ENCODE data around the gene ZBTB16.

ZBTB16 gene

GRCh38 chr11:114182471-114183043, 123.0 kb downstream of the ZBTB16 start:
- no peak overlapping the region for H3K9ac ChIP-seq (ENCODE audit: insufficient read length)
- no peak overlapping the region for H3K27ac ChIP-seq
- no peaks in the 10 kb centered on the region for H3K9me3 ChIP-seq (ENCODE audit: low read depth, low read length)
- no peaks in the 10 kb centered on the region for H3K36me3 ChIP-seq (ENCODE audit: insufficient read depth, low read length)
- no peak for DNase-seq (ENCODE audit: low read depth, low spot score)
- TF ChIP-seq FOXP2 (optimal IDR thresholded peaks at IDR 0.05; ENCODE audit: control extremely low read depth, extremely low read length, insufficient read depth) = no peak
- H3K4me3 ChIP-seq = no peak overlapping the region

GRCh38 chr11:114183044-114183511, 123.6 kb downstream of the ZBTB16 start:
- Histone ChIP-seq H3K4me3 (no peak overlapping the region), H3K27ac (no peak overlapping the region), H3K9me3 (ENCODE audit: low read depth, low read length) (no peaks in the 10 kb centered on the region), H3K36me3 (ENCODE audit: insufficient read depth, low read length) (no peaks in the 10 kb centered on the region), H3K9ac (ENCODE audit: insufficient read length) (no peak overlapping the region)
- TF ChIP-seq FOXP2 (optimal IDR thresholded peaks at IDR 0.05; ENCODE audit: control extremely low read depth, extremely low read length, insufficient read depth) (no peak), EZH2 (IDR thresholded peaks at IDR 0.05) (no peak), POLR2AphosphoS5 (IDR thresholded peaks at IDR 0.05; ENCODE audit: borderline replicate concordance, low read depth, low read length) (no peak)
- DNase-seq (ENCODE audit: low read depth, low spot score) = no peak

- H3K4me3 ChIP-seq = no peak overlapping the region
- TF ChIP-seq FOXP2 (optimal IDR thresholded peaks at IDR 0.05; ENCODE audit: control extremely low read depth, extremely low read length, insufficient read depth) = no peak
- no peak for TF ChIP-seq EZH2 (IDR thresholded peaks at IDR 0.05)
- TF ChIP-seq POLR2AphosphoS5 (IDR thresholded peaks at IDR 0.05; ENCODE audit: borderline replicate concordance, low read depth, low read length) = no peak
- no peak overlapping the region for H3K27ac ChIP-seq
- H3K36me3 ChIP-seq (ENCODE audit: insufficient read depth, low read length) = no peaks in the 10 kb centered on the region
- H3K9ac ChIP-seq (ENCODE audit: insufficient read length) = no peak overlapping the region
- H3K9me3 ChIP-seq (ENCODE audit: low read depth, low read length) = no peaks in the 10 kb centered on the region
- DNase-seq (ENCODE audit: low read depth, low spot score) = no peak
These were observed 125.9 kb downstream of the ZBTB16 start for GRCh38 chr11:114185436-114185835.

GRCh38 chr11:114187173-114187572, 127.7 kb downstream of the ZBTB16 start:
- DNase-seq (ENCODE audit: low read depth, low spot score) = no peak
- H3K27ac ChIP-seq = no peak overlapping the region
- no peak for TF ChIP-seq FOXP2 (optimal IDR thresholded peaks at IDR 0.05; ENCODE audit: control extremely low read depth, extremely low read length, insufficient read depth)
- TF ChIP-seq EZH2 (IDR thresholded peaks at IDR 0.05) = no peak
- no peak for TF ChIP-seq POLR2AphosphoS5 (IDR thresholded peaks at IDR 0.05; ENCODE audit: borderline replicate concordance, low read depth, low read length)

GRCh38 chr11:114188851-114189570, 129.5 kb downstream of the ZBTB16 start:
- Histone ChIP-seq H3K4me3 (no peak overlapping the region), H3K27ac (no peak overlapping the region), H3K9ac (ENCODE audit: insufficient read length) (no peak overlapping the region), H3K9me3 (ENCODE audit: low read depth, low read length) (no peaks in the 10 kb centered on the region), H3K36me3 (ENCODE audit: insufficient read depth, low read length) (no peaks in the 10 kb centered on the region)
- DNase-seq (ENCODE audit: low read depth, low spot score) = no peak
- no peak for TF ChIP-seq EZH2 (IDR thresholded peaks at IDR 0.05)

More at GRCh38 chr11:114187173-114187572, 127.7 kb downstream of the ZBTB16 start:
- no peak overlapping the region for H3K9ac ChIP-seq (ENCODE audit: insufficient read length)
- H3K4me3 ChIP-seq = no peak overlapping the region
- no peaks in the 10 kb centered on the region for H3K36me3 ChIP-seq (ENCODE audit: insufficient read depth, low read length)
- H3K9me3 ChIP-seq (ENCODE audit: low read depth, low read length) = no peaks in the 10 kb centered on the region

GRCh38 chr11:114190630-114191029, 131.1 kb downstream of the ZBTB16 start:
- no peak overlapping the region for H3K27ac ChIP-seq
- no peak for DNase-seq (ENCODE audit: low read depth, low spot score)
- H3K9me3 ChIP-seq (ENCODE audit: low read depth, low read length) = no peaks in the 10 kb centered on the region
- TF ChIP-seq POLR2AphosphoS5 (IDR thresholded peaks at IDR 0.05; ENCODE audit: borderline replicate concordance, low read depth, low read length) (no peak), FOXP2 (optimal IDR thresholded peaks at IDR 0.05; ENCODE audit: control extremely low read depth, extremely low read length, insufficient read depth) (no peak), EZH2 (IDR thresholded peaks at IDR 0.05) (no peak)
- no peak overlapping the region for H3K9ac ChIP-seq (ENCODE audit: insufficient read length)
- H3K36me3 ChIP-seq (ENCODE audit: insufficient read depth, low read length) = no peaks in the 10 kb centered on the region
- no peak overlapping the region for H3K4me3 ChIP-seq

- Histone ChIP-seq H3K4me3 (no peak overlapping the region), H3K27ac (no peak overlapping the region), H3K36me3 (ENCODE audit: insufficient read depth, low read length) (no peaks in the 10 kb centered on the region), H3K9me3 (ENCODE audit: low read depth, low read length) (no peaks in the 10 kb centered on the region), H3K9ac (ENCODE audit: insufficient read length) (no peak overlapping the region)
- TF ChIP-seq POLR2AphosphoS5 (IDR thresholded peaks at IDR 0.05; ENCODE audit: borderline replicate concordance, low read depth, low read length) = no peak
- no peak for TF ChIP-seq FOXP2 (optimal IDR thresholded peaks at IDR 0.05; ENCODE audit: control extremely low read depth, extremely low read length, insufficient read depth)
- TF ChIP-seq EZH2 (IDR thresholded peaks at IDR 0.05) = no peak
- DNase-seq (ENCODE audit: low read depth, low spot score) = no peak
These were observed 132.4 kb downstream of the ZBTB16 start for GRCh38 chr11:114191893-114192292.

GRCh38 chr11:114192841-114193389, 133.4 kb downstream of the ZBTB16 start:
- Histone ChIP-seq H3K9ac (ENCODE audit: insufficient read length) (no peak overlapping the region), H3K36me3 (ENCODE audit: insufficient read depth, low read length) (no peaks in the 10 kb centered on the region), H3K27ac (no peak overlapping the region), H3K4me3 (no peak overlapping the region), H3K9me3 (ENCODE audit: low read depth, low read length) (no peaks in the 10 kb centered on the region)
- TF ChIP-seq FOXP2 (optimal IDR thresholded peaks at IDR 0.05; ENCODE audit: control extremely low read depth, extremely low read length, insufficient read depth) (no peak), POLR2AphosphoS5 (IDR thresholded peaks at IDR 0.05; ENCODE audit: borderline replicate concordance, low read depth, low read length) (no peak)
- DNase-seq (ENCODE audit: low read depth, low spot score) = no peak
